Liver (tissue), 9 donors: ENCODE results near the gene LARGE2. TPM values are rescaled to one million over a fixed set of nuclear protein-coding genes. Genes with fewer than 3 reads are reported as not detected.

ENCODE experiments used
- DNase-seq: peaks from one replicate; pipeline ENCODE4 v3.0.0-alpha.2; 2017; ENCODE audit warnings: low spot score
- H3K27ac ChIP-seq, 2 donors: one replicate each; pipeline ENCODE4 v1.7.0; 2013; ENCODE audit warnings: inconsistent platforms in 2 of 2, low read length in 2 of 2, control low read depth in 1 of 2, low read depth in 1 of 2, mild to moderate bottlenecking in 1 of 2
- H3K27me3 ChIP-seq, 4 donors: one replicate each; pipeline versions ENCODE4 v1.6.1 to v1.7.0; 2013; ENCODE audit warnings: low read length in 3 of 4, inconsistent platforms in 1 of 4, mild to moderate bottlenecking in 1 of 4, moderate library complexity in 1 of 4; ENCODE audit not compliant: control insufficient read depth in 4 of 4, insufficient read depth in 4 of 4
- H3K36me3 ChIP-seq, 4 donors: one replicate each; pipeline versions ENCODE4 v1.6.1 to v1.7.0; 2013; ENCODE audit warnings: low read length in 3 of 4, mild to moderate bottlenecking in 3 of 4, low read depth in 1 of 4, moderate library complexity in 1 of 4; ENCODE audit not compliant: control insufficient read depth in 4 of 4, insufficient read depth in 3 of 4
- H3K4me1 ChIP-seq, 4 donors: one replicate each; pipeline versions ENCODE4 v1.6.1 to v1.7.0; 2013; ENCODE audit warnings: low read length in 3 of 4, mild to moderate bottlenecking in 3 of 4, moderate library complexity in 1 of 4; ENCODE audit not compliant: control insufficient read depth in 4 of 4, insufficient read depth in 4 of 4
- H3K4me3 ChIP-seq, 3 donors: one replicate each; pipeline versions ENCODE4 v1.6.1 to v1.7.0; 2013; ENCODE audit warnings: low read length in 3 of 3, control low read depth in 1 of 3, low read depth in 1 of 3, mild to moderate bottlenecking in 1 of 3
- H3K9ac ChIP-seq, 2 donors: one replicate each; pipeline ENCODE4 v1.7.0; 2013; ENCODE audit warnings: low read length in 2 of 2, mild to moderate bottlenecking in 2 of 2, moderate library complexity in 2 of 2, control low read depth in 1 of 2, low read depth in 1 of 2
- H3K9me3 ChIP-seq, 4 donors: one replicate each; pipeline versions ENCODE4 v1.6.1 to v1.7.0; 2013; ENCODE audit warnings: low read length in 3 of 4; ENCODE audit not compliant: control insufficient read depth in 4 of 4
- ATF3 ChIP-seq: IDR thresholded peaks from 2 replicates; pipeline ENCODE4 v1.6.1; 2016; ENCODE audit warnings: antibody characterized with exemption
- CTCF ChIP-seq: fragments of 150-350 bp; IDR thresholded peaks from 2 replicates; pipeline ENCODE4 v1.5.1; 2017; ENCODE audit warnings: improper control_type of control experiment, low read depth, low read length; ENCODE audit not compliant: missing input control
- EGR1 ChIP-seq, 2 donors: IDR thresholded peaks; 2 replicates each; pipeline ENCODE4 v1.6.1; 2016 to 2018; ENCODE audit warnings: antibody characterized with exemption in 2 of 2, low read depth in 2 of 2
- FOXA1 ChIP-seq: IDR thresholded peaks from 2 replicates; pipeline ENCODE4 v1.6.1; 2016; ENCODE audit warnings: antibody characterized with exemption
- FOXA2 ChIP-seq: IDR thresholded peaks from 2 replicates; pipeline ENCODE4 v1.6.1; 2016; ENCODE audit warnings: antibody characterized with exemption
- GABPA ChIP-seq, 2 donors: IDR thresholded peaks in 1 of 2; conservative IDR thresholded peaks in 1 of 2; 2 replicates each; pipeline ENCODE4 v1.6.1; 2016; ENCODE audit warnings: antibody characterized with exemption in 2 of 2, mild to moderate bottlenecking in 1 of 2, moderate library complexity in 1 of 2
- HNF4A ChIP-seq, 2 donors: conservative IDR thresholded peaks; 2 replicates each; pipeline ENCODE4 v1.6.1; 2016; ENCODE audit warnings: antibody characterized with exemption in 2 of 2, mild to moderate bottlenecking in 2 of 2
- HNF4G ChIP-seq: IDR thresholded peaks from 2 replicates; pipeline ENCODE4 v1.6.1; 2016; ENCODE audit warnings: antibody characterized with exemption
- JUND ChIP-seq, 2 donors: IDR thresholded peaks; 2 replicates each; pipeline ENCODE4 v1.6.1; 2016; ENCODE audit warnings: antibody characterized with exemption in 2 of 2
- MAX ChIP-seq: IDR thresholded peaks from 2 replicates; pipeline ENCODE4 v1.6.1; 2016; ENCODE audit warnings: antibody characterized with exemption
- NR2F2 ChIP-seq: IDR thresholded peaks from 2 replicates; pipeline ENCODE4 v1.6.1; 2016; ENCODE audit warnings: antibody characterized with exemption
- REST ChIP-seq: IDR thresholded peaks from 2 replicates; pipeline ENCODE4 v1.6.1; 2016; ENCODE audit warnings: antibody characterized with exemption, mild to moderate bottlenecking
- RXRA ChIP-seq, 2 donors: IDR thresholded peaks; 2 replicates each; pipeline ENCODE4 v1.6.1; 2017 to 2018; ENCODE audit warnings: antibody characterized with exemption in 2 of 2, mild to moderate bottlenecking in 1 of 2
- SP1 ChIP-seq: IDR thresholded peaks from 2 replicates; pipeline ENCODE4 v1.6.1; 2018; ENCODE audit warnings: antibody characterized with exemption, mild to moderate bottlenecking
- TAF1 ChIP-seq: conservative IDR thresholded peaks from 2 replicates; pipeline ENCODE4 v1.6.1; 2016; ENCODE audit warnings: antibody characterized with exemption, mild to moderate bottlenecking
- ZBTB33 ChIP-seq: IDR thresholded peaks from 2 replicates; pipeline ENCODE4 v1.6.1; 2016; ENCODE audit warnings: antibody characterized with exemption
- WGBS: extraction: QIAGEN DNeasy Blood & Tissue Kit; methylation state at CpG from one replicate; pipeline ENCODE4 v1.1.7; 2013; 5-methylcytosine and 5-hydroxymethylcytosine counted together
- polyA plus RNA-seq, 2 donors: library from polyadenylated mRNA; stranded (reverse) in 1 of 2; unstranded in 1 of 2; fragments of 200-250 nt in 1 of 2; fragments of >200 nt in 1 of 2; fragmentation: Nextera tagmentation in 1 of 2; extraction: Ambion mirVana in 1 of 2; gene quantifications; one replicate each; pipeline versions ENCODE4 v1.2.1 to v1.2.3, GENCODE V29; 2013 to 2015
- total RNA-seq, 2 donors: library from RNA; depleted of rRNA; stranded (reverse); fragments of >200 nt; gene quantifications; one replicate each; pipeline ENCODE4 v1.2.3, GENCODE V29; 2014
- donor health status: healthy.
- donor health status: healthy.
- donor health status: healthy.
- donor health status: healthy.
- donor health status: healthy.

The LARGE2 gene
- total and polyA plus RNA-seq, 4 donors = 1.3 to 1.9 (median 1.5) TPM

GRCh38 chr11:45937916-45938315, 15.5 kb downstream of the LARGE2 start:
- Histone ChIP-seq H3K4me1 (peaks cover 10 to 33% (median 27%) of the 10 kb centered on the region in 4 donors), H3K27me3 (no peaks in the 10 kb centered on the region), H3K36me3 (peaks cover 2 to 17% (median 5%) of the 10 kb centered on the region in 4 donors), H3K4me3 (no peak overlapping the region), H3K9me3 (no peaks in the 10 kb centered on the region), H3K9ac (no peak overlapping the region), H3K27ac (no peak overlapping the region)
- WGBS = 97% methylated on average over 10 of the region's 10 CpGs
- no peak for DNase-seq
- no peak for TF ChIP-seq REST

GRCh38 chr11:45939836-45940235, 17.4 kb downstream of the LARGE2 start:
- Histone ChIP-seq H3K4me1 (peaks cover 3 to 19% (median 9%) of the 10 kb centered on the region in 4 donors), H3K9ac (no peak overlapping the region), H3K27me3 (no peaks in the 10 kb centered on the region), H3K27ac (no peak overlapping the region), H3K4me3 (no peak overlapping the region), H3K36me3 (peaks cover 4 to 17% (median 5%) of the 10 kb centered on the region in 4 donors), H3K9me3 (no peaks in the 10 kb centered on the region)
- no peak for DNase-seq
- no peak for TF ChIP-seq HNF4A (conservative IDR thresholded peaks at IDR 0.05)
- no peak for TF ChIP-seq NR2F2
- TF ChIP-seq SP1 = no peak
- TF ChIP-seq ATF3 = no peak
- WGBS = 92% methylated on average over 2 of the region's 2 CpGs

- Histone ChIP-seq H3K9ac (no peak overlapping the region), H3K27ac (no peak overlapping the region), H3K36me3 (peaks cover 3 to 16% (median 7%) of the 10 kb centered on the region in 4 donors), H3K4me3 (no peak overlapping the region), H3K27me3 (no peaks in the 10 kb centered on the region), H3K9me3 (no peaks in the 10 kb centered on the region), H3K4me1 (peaks cover 0 to 16% (median 7%) of the 10 kb centered on the region in 4 donors)
- WGBS = 96% methylated on average over 4 of the region's 4 CpGs
- no peak for DNase-seq
- no peak for TF ChIP-seq REST
- no peak for TF ChIP-seq ZBTB33
- no peak for TF ChIP-seq FOXA2
- no peak for TF ChIP-seq ATF3
- no peak for TF ChIP-seq NR2F2
- TF ChIP-seq EGR1 (IDR thresholded peaks at IDR 0.05; ENCODE audit: low read depth in 2 of 2) = no peak
- no peak for TF ChIP-seq JUND (IDR thresholded peaks at IDR 0.05)
- TF ChIP-seq MAX = no peak
- no peak for TF ChIP-seq CTCF
- TF ChIP-seq HNF4A (conservative IDR thresholded peaks at IDR 0.05) = no peak
- no peak for TF ChIP-seq GABPA (IDR thresholded peaks at IDR 0.05 in 1 of 2, conservative IDR thresholded peaks at IDR 0.05 in 1 of 2)
- no peak for TF ChIP-seq RXRA (IDR thresholded peaks at IDR 0.05)
- TF ChIP-seq HNF4G = no peak
- TF ChIP-seq TAF1 = no peak
- TF ChIP-seq FOXA1 = no peak
- no peak for TF ChIP-seq SP1
Observed at GRCh38 chr11:45941285-45941684, 18.8 kb downstream of the LARGE2 start.
